ENCODE results near the gene PRPF40A.

DNA sequence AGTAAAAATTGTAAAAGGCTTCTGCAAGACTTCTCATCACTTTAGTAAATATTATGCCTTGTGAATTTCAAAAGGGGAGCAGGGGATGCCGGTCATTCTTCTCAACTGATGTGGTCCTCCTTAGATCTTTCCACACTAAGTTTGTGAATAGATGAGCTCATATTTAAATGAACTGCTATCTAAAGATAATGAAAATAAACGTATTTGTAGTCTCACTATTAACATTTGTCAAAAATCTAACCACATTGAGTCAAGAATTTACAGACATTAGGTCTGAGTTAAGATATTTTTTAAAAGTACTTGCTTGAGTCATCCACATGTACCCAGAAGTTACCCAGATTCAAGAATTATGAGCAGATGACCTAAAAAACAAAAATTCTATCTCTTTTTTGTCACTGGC is 6.5 kb downstream of the PRPF40A start:
- TF ChIP-seq EZH2 (IDR thresholded peaks at IDR 0.05; ENCODE audit: insufficient read depth, poor library complexity, severe bottlenecking) (no peak), EZH2phosphoT487 (IDR thresholded peaks at IDR 0.05; ENCODE audit: insufficient read depth, low read depth) (no peak)
